Psoas muscle (tissue), 8 donors: ENCODE data around the gene HSP90AB1. TPM values are rescaled to one million over a fixed set of nuclear protein-coding genes. Genes with fewer than 3 reads are reported as not detected.

Source experiments
- ATAC-seq, 4 donors: fragments of 200-7000 bp; cut with Tn5 transposase; one replicate each; pipeline ENCODE4 v1.9.1; 2020; ENCODE audit warnings: moderate library complexity in 3 of 4, mild to moderate bottlenecking in 2 of 4
- DNase-seq, 2 donors: peaks; one replicate each; pipeline ENCODE4 v3.0.0-alpha.2; 2020
- H3K27ac ChIP-seq: fragments of 200-600 bp; one replicate; pipeline ENCODE4 v1.8.0; 2022
- H3K27me3 ChIP-seq, 3 donors: fragments of 200-600 bp in 1 of 3; one replicate each; pipeline versions ENCODE4 v1.6.1 to v1.8.0; 2013 to 2022; ENCODE audit warnings: low read length in 2 of 3, mild to moderate bottlenecking in 2 of 3, moderate library complexity in 1 of 3; ENCODE audit not compliant: insufficient read depth in 3 of 3
- H3K36me3 ChIP-seq, 2 donors: fragments of 200-600 bp in 1 of 2; one replicate each; pipeline versions ENCODE4 v1.6.1 to v1.8.0; 2013 to 2022; ENCODE audit warnings: low read depth in 1 of 2, mild to moderate bottlenecking in 1 of 2, moderate library complexity in 1 of 2; ENCODE audit not compliant: insufficient read depth in 1 of 2
- H3K4me1 ChIP-seq: fragments of 200-600 bp; one replicate; pipeline ENCODE4 v1.8.0; 2022
- H3K4me3 ChIP-seq: fragments of 200-600 bp; one replicate; pipeline ENCODE4 v1.8.0; 2022; ENCODE audit warnings: mild to moderate bottlenecking
- H3K9me3 ChIP-seq: fragments of 200-600 bp; one replicate; pipeline ENCODE4 v1.8.0; 2022
- CTCF ChIP-seq: fragments of 200-600 bp; IDR thresholded peaks from one replicate; pipeline ENCODE4 v1.8.0; 2022; ENCODE audit warnings: antibody characterized with exemption
- WGBS, 3 donors: extraction: QIAGEN DNeasy Blood & Tissue Kit; methylation state at CpG; one replicate each; pipeline versions ENCODE4 v1.1.6 to v1.1.7; 2013; 5-methylcytosine and 5-hydroxymethylcytosine counted together
- intact Hi-C, 2 donors: fragments of 100-400 bp; cut with DNase I; formaldehyde crosslinking; loops; one replicate each; pipeline versions ENCODE4 v1.11.0 to v1.14.2; 2022
- polyA plus RNA-seq, 3 donors: library from polyadenylated mRNA; stranded (reverse); fragments of 200-250 nt; gene quantifications; one replicate each; pipeline ENCODE4 v1.2.3, GENCODE V29; 2013
- total RNA-seq, 4 donors: library from RNA; stranded (reverse); fragmentation: NEBNext Ultra II Directional in 2 of 4; extraction: Animal tissue kit (Norgen Biotek cat#: 25700) in 2 of 4; gene quantifications; one replicate each; pipeline versions ENCODE4 v1.2.1 to v1.2.4, GENCODE V29; 2021 to 2023
- donor health status: healthy with polysubstance abuse.
- donor health status: DM: no; HTN: no; CAD: no; lungs with moderate emphysema.
- donor health status: Bipolar disorder and iron deficiency.
- donor health status: healthy.
- donor health status: DM: yes; HTN: yes; CAD: no.
- donor health status: DM: no; HTN: no; CAD: no.
- donor health status: DM: no; HTN: no; CAD: no.
- donor health status: DM: yes; HTN: yes; CAD: no.

Gene HSP90AB1
- total and polyA plus RNA-seq, 7 donors: 743 to 1,595 (median 1,150) TPM

GRCh38 chr6:44301106-44301505, 54.2 kb downstream of the HSP90AB1 start:
- Histone ChIP-seq H3K4me3 (no peak overlapping the region), H3K9me3 (no peaks in the 10 kb centered on the region), H3K4me1 (peaks cover 10% of the 10 kb centered on the region), H3K27me3 (peaks cover 0 to 21% (median 12%) of the 10 kb centered on the region in 3 donors), H3K36me3 (peaks cover 4 to 59% of the 10 kb centered on the region in 2 donors), H3K27ac (no peak overlapping the region)
- ATAC-seq (no peak), DNase-seq (peak in 1 of 2 donors; percentile 20)
- intact Hi-C loops: no loop called here
- TF ChIP-seq CTCF: no peak
- 86 to 93% (median 90%) methylated on average over 8 of the region's 8 CpGs for WGBS, 3 donors

GRCh38 chr6:44301782-44302564, 55.1 kb downstream of the HSP90AB1 start:
- Histone ChIP-seq H3K27ac (no peak overlapping the region), H3K36me3 (peaks cover 4 to 68% of the 10 kb centered on the region in 2 donors), H3K9me3 (no peaks in the 10 kb centered on the region), H3K4me1 (peaks cover 8% of the 10 kb centered on the region), H3K4me3 (no peak overlapping the region), H3K27me3 (peaks cover 0 to 12% (median 7%) of the 10 kb centered on the region in 3 donors)
- no peak for DNase-seq
- ATAC-seq: no peak
- TF ChIP-seq CTCF: no peak
- intact Hi-C loops: no loop called here
- 91 to 96% (median 93%) methylated on average over 14 of the region's 14 CpGs for WGBS, 3 donors

- intact Hi-C loops: no loop called here
- DNase-seq: no peak
- WGBS, 3 donors: 90 to 96% (median 92%) methylated on average over 11 to 12 of the region's 12 CpGs
- Histone ChIP-seq H3K27ac (no peak overlapping the region), H3K36me3 (peaks cover 4 to 77% of the 10 kb centered on the region in 2 donors), H3K4me1 (no peaks in the 10 kb centered on the region), H3K9me3 (no peaks in the 10 kb centered on the region), H3K27me3 (peaks cover 0 to 3% (median 1%) of the 10 kb centered on the region in 3 donors), H3K4me3 (no peak overlapping the region)
- TF ChIP-seq CTCF: no peak
- ATAC-seq: no peak
These were observed 56.0 kb downstream of the HSP90AB1 start for GRCh38 chr6:44302856-44303255.

Other genes with a start within 250 kb of the HSP90AB1 start
- gene MRPL14, start 119.6 kb upstream of the HSP90AB1 start, total RNA-seq: 100 to 1,000 TPM in 3 of 4 donors, 10 to 100 TPM in 1; 62.3 to 177 (median 113) TPM
- 100 to 1,000 TPM; 166 to 308 (median 197) TPM for gene MRPL14, start 119.6 kb upstream of the HSP90AB1 start, polyA plus RNA-seq
- gene TMEM63B, start 119.5 kb upstream of the HSP90AB1 start, total RNA-seq: 100 to 1,000 TPM in 1 of 4 donors, 10 to 100 TPM in 3; 32.7 to 121 (median 40.3) TPM
- 10 to 100 TPM; 23.5 to 39.2 (median 27.9) TPM for gene TMEM63B, start 119.5 kb upstream of the HSP90AB1 start, polyA plus RNA-seq
- gene CAPN11, start 88.3 kb upstream of the HSP90AB1 start, total RNA-seq: under 1 TPM in 1 of 4 donors, not detected in 3; 0.32 TPM
- gene CAPN11, start 88.3 kb upstream of the HSP90AB1 start, polyA plus RNA-seq: under 1 TPM; 0.05 to 0.16 (median 0.11) TPM
- gene MYMX, start 30.2 kb upstream of the HSP90AB1 start, total RNA-seq: under 1 TPM in 3 of 4 donors, not detected in 1; 0.34 to 0.54 (median 0.36) TPM
- under 1 TPM in 2 of 3 donors, not detected in 1; 0.09 to 0.61 TPM for gene MYMX, start 30.2 kb upstream of the HSP90AB1 start, polyA plus RNA-seq
- gene SLC29A1, start 23.5 kb upstream of the HSP90AB1 start, total RNA-seq: 10 to 100 TPM; 29.6 to 80.7 (median 41.6) TPM
- gene SLC29A1, start 23.5 kb upstream of the HSP90AB1 start, polyA plus RNA-seq: 10 to 100 TPM; 29.1 to 39.7 (median 39.1) TPM
- gene SLC35B2, start 10.4 kb downstream of the HSP90AB1 start, total RNA-seq: 10 to 100 TPM; 10.9 to 23.3 (median 18.0) TPM
- 10 to 100 TPM; 16.0 to 23.6 (median 20.8) TPM for gene SLC35B2, start 10.4 kb downstream of the HSP90AB1 start, polyA plus RNA-seq
- 1 to 10 TPM; 2.1 to 5.0 (median 3.0) TPM for gene NFKBIE, start 18.4 kb downstream of the HSP90AB1 start, total RNA-seq
- gene NFKBIE, start 18.4 kb downstream of the HSP90AB1 start, polyA plus RNA-seq: 1 to 10 TPM; 2.8 to 5.2 (median 4.0) TPM
- gene TMEM151B, start 23.3 kb downstream of the HSP90AB1 start, total RNA-seq: not detected
- gene TMEM151B, start 23.3 kb downstream of the HSP90AB1 start, polyA plus RNA-seq: under 1 TPM in 2 of 3 donors, not detected in 1; 0.04 to 0.07 TPM
- 1 to 10 TPM; 4.4 to 7.4 (median 5.1) TPM for gene AARS2, start 66.2 kb downstream of the HSP90AB1 start, total RNA-seq
- 1 to 10 TPM; 2.2 to 4.3 (median 3.0) TPM for gene AARS2, start 66.2 kb downstream of the HSP90AB1 start, polyA plus RNA-seq
- not detected for gene SPATS1, start 95.5 kb downstream of the HSP90AB1 start, total RNA-seq
- gene SPATS1, start 95.5 kb downstream of the HSP90AB1 start, polyA plus RNA-seq: not detected
- gene CDC5L, start 140.6 kb downstream of the HSP90AB1 start, total RNA-seq: 10 to 100 TPM; 27.4 to 33.3 (median 30.2) TPM
- gene CDC5L, start 140.6 kb downstream of the HSP90AB1 start, polyA plus RNA-seq: 10 to 100 TPM; 10.9 to 21.0 (median 11.6) TPM